Measurements from ENCODE around the gene ZBTB24.
A peak's percentile ranks its signal among the peaks of the same experiment; 100 is the strongest.
"Not testable (repeated sequence)": the region's sequence is repeated elsewhere in the genome, so short reads cannot be mapped to it uniquely, and the experiment has no call there.

ZBTB24 gene

DNA sequence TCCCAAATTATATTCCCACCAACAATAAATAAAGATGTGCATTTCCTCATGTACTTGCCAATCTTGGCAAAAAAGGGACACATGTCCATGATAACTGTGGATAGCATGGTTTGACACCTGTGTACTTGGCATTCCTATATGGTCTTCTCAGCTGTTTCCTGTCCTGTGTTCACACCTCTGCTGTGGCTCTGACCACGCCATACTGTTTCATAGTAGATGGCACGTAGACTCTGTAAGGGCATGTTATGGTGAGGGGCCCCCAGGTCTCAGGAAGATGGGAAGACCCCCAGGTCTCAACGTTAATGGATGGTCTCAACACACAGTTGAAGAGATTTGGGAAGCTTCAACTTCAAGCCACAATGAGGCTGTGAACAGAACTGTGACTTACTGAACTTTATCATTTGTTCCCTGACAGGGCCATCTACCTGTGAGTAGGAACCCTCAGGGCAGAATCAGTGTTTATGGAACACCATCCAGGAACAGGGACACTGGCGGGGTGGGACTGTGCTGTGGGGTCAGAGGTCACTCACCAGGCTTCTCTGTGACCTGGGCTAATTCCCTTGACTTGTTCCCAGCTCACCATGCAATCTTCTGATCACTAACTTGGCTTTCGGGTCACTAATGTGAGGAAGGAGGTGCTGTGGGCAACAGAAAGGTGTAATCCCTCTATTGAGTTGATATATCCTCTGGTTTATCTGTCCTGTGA is 11.8 kb downstream of the ZBTB24 start:
- DNase-seq (ENCODE audit: low read depth): no peak

DNA sequence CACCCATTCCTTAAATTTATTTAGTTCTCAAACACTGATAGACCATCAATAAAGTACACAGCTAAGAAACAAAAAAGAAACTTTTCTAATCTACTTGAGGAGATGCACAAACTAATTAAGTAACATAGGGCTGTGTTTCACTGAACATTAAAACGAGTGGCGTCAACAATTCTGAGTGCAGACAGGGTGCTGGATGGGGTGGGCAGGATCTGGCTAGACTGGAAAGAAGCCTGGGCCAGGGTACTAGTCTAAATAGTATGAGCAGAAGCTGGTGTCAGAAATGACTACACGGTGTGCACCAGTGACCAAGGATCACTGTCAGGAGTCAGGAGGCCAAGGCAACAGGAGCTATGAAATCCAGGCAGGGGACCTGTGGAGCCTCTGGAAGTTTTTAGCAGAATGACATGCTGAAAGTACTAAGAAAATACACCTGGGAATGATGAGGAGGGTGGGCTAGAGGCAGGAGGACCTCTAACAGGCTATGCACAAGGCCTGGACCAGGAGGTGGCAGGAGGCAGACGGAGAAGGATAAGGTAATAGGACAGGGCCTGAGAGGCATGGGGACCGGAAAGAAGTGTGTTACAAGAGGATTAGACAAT is 13.3 kb downstream of the ZBTB24 start:
- no peak for DNase-seq (ENCODE audit: low read depth)

DNA sequence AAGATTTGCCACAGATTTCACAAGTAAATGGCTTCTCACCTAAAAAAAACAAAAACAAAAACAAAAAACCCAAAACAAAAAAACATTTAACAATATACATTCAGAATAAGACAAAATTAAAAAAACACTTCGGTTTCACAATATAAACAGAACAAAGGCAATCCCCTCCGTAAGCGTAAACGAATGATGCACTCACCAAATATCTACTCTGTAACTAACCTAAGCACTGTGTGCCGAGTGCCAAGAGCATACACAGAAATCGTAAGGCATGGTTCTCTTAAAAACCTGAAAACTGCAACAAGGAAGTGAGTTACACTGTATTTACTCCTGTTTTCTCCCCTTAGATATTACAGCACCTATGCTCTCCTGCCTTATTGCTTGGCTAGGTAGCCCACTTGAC is 15.3 kb downstream of the ZBTB24 start:
- no peak for DNase-seq (ENCODE audit: low read depth)

DNA sequence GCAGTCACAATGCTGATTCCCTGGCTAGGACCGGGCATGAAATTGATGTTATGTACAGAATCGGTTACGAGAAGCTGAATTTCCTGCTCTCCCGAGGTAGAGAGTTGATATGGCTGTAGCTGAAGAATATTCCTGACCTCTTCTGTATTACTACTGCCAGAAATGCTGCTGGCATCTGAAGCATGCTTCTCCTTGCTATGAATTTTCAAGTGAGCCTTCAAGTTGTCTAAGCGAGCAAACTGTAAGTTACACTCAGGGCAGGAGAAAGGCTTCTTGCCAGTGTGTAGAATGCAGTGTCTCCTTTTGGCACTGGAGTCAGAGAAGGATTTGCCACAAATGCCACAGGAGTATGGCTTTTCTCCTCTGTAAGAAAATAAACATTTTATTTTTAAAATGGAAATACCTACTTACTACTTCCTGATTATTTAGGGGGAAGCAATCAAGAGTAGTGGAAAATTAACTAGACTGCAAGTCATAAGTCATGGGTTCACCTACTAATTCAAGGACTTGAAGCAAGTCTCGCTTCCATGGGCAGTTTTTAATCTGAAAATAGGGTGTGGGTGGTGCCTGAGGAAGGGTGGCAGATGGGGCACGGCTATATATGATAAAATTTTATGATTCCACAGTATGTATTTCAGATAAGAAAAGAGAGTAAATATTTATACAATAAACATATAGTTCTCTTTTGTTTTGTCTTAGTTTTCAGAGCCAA is 16.7 kb downstream of the ZBTB24 start:
- DNase-seq (ENCODE audit: low read depth): no peak

DNA sequence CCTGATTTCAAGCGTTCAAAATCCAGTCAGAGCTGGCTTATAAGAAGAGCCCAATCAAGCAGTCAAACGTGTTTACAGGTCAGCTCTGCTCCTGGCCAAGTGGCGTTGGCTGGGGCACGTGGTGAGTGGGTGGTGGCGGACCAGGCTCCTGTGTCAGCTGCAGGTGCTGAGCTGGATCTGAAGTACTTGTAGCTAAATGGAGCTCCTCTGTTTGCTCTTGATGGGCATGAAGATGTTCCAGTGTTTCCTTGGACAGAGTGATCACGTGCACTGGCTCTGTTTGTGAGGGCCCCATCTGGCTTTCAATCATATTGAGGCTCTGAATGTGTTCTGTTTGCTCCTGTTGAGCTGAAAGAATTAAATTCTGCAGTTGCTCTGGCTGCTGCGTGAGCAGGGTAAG is 17.2 kb downstream of the ZBTB24 start:
- DNase-seq (ENCODE audit: low read depth): no peak

DNA sequence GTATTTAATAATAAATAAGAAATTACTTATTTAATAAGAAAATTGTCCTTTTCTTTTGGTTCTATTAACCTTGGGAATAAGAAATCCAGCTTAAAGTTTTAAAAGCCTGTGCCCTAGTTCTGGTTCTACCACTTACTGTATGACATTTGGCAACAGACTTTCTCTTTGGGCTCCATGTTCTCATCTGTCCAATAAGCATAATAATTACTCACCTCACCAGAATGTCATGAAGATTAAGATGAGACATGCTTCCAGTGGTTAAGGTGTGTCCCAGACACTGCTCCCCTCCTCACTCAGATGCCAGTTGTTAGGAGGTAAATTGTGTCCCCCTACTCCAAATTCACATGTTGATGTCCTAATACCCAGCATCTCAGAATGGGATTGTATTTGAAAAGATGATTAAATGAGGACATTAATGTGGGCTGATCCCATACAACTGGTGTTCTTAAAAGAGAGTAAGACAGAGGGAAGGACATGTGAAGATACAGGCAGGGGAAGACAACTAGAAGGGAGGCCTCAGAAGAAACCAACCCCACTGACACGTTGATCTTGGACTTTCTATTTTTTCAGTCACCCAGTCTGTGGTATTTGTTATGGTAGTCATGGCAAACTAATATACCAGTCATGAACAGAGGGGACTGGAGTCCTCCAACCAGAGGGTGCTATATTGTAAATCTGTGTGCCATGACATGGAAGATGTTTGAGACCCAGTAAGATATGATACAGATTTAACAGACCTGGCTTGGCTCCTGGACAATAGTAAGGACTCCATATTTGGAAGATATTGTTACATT is 21.1 kb downstream of the ZBTB24 start:
- no peak for DNase-seq (ENCODE audit: low read depth)

DNA sequence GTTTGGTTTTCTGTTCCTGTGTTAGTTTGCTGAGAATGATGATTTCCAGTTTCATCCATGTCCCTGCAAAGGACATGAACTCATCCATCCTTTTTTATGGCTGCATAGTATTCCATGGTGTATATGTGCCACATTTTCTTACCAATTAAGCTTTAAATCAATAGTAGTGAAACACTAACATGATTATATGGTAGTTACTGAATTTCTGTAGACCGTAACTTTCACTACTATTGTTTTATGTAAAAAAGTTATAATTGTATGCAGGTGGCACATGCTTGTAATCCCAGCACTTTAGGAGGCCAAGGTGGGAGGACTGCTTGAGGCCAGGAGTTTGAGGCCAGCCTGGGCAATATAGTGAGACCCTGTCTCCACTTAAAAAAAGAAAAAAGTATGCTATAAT is 21.8 kb downstream of the ZBTB24 start:
- DNase-seq (ENCODE audit: low read depth): not testable (repeated sequence)

DNA sequence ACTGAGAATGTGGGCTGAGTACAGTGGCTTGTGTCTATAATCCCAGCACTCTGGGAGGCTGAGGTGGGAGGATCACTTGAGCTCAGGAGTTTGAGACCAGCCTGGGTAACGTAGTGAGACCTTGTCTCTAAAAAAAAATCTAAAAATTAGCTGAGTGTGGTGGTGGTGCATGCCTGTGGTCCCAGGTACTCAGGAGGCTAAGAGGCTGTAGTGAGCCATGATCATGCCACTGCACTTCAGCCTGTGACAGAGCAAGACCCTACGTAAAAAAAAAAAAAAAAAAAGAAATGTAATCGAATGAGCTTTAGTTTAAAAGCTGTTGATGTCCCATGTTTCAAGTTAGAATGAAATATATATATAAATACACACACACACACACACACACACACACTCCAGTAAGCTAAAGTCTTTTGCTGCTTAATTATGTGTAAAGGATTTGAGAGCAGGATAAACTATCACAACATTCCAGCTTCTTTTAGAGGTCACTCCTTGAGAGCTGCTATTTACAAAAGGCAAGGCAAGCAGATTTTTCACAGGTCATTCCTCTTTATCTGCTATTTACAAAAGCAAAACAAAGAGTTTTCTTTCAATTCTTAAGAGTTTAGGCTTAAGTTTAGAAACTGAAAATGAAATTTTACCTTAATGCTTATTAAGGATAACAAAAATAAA is 22.7 kb downstream of the ZBTB24 start:
- DNase-seq (ENCODE audit: low read depth): no peak

DNA sequence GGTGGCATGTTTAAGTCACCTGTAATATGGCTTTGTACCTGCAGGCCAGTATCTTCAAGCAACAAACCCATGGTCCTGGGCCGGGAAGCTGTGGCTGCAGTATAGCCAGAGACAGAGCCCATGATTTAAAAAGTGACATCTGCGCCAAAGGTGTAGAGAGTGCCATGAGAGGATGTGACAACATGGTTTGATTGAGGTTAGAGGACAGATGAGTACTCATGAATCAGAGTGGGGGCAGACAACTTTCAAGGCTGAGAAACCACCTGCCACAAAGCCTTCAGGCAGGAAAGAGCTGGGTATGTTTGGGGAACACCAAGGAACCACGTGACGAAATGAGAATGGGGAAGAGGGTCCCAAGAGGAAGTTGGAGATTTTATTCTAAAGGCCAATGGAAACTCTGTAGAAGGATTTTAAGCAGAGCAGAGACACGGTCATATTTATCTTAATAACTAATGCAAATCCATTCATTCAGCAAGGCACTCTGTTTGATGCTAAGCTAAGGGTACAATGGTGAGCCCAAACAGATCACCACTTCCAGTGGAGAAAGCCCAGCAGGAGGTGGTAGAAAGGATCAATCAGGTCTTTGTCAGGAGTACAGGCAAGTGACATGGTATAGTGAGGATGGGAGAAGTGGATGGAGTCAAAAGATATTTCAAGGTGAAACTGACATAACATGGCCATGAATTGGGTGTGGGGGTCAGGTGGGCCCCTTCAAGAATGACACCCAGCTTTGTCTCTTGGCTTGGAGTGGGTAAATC is 24.1 kb downstream of the ZBTB24 start:
- no peak for DNase-seq (ENCODE audit: low read depth)

DNA sequence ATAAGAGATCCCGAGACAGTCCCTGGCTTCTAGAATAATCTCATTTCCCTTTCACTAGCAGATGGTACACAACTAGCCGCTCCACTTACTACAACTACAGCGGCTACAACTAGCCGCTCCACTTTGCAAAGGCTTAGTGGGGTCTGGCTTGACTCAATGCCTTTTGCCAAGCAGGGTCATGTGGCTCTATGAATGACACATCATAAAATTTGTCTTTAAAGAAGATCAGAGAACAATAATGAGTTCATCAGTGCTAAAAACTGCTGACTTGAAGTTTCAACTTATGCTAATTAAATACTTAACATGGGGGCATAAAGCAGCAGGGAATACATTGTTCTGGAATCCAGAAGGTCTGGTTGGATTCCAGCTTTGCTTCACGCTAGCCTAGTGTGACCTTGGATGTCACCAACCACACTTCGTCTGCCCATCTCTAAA is 25.4 kb downstream of the ZBTB24 start:
- no peak for DNase-seq (ENCODE audit: low read depth)

DNA sequence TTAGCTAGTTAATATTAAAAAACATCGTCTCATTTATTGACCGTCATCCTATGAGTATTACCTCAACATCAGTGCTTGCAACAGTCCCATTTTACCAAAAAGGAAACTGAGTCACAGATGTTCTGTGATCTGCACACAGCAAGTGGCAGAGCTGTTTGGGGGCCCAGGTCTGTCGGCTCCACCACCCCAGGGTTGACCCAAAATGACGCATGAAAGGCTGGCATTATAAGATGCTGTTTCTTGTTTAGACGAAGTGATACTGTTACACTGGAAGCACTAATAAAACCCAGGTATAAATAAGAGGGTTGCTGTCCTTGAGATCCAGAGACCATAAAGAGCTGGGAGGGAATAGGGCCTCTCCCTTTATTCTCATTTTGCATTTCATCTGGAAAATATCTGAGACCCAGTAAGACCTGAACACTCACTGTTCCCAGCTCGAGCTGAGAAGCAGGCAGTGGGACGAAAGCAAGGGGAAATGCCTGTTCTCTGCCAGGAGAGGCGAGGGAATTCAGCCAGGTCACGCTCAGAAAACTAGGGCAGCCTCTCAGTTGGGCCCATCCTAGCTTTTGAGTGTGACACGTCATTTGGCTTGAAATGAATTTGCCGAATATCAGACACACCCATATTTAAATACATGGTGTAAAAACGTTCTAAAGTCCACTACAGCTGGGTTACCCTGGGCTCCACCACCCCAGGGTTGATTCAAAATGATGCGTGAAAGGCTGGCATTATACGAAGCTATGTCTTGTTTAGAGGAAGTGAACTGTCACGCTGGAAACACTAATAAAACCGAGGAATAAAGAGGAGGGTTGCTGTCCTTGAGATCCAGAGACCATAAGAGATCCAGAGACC is 26.1 kb downstream of the ZBTB24 start:
- DNase-seq (ENCODE audit: low read depth): no peak

DNA sequence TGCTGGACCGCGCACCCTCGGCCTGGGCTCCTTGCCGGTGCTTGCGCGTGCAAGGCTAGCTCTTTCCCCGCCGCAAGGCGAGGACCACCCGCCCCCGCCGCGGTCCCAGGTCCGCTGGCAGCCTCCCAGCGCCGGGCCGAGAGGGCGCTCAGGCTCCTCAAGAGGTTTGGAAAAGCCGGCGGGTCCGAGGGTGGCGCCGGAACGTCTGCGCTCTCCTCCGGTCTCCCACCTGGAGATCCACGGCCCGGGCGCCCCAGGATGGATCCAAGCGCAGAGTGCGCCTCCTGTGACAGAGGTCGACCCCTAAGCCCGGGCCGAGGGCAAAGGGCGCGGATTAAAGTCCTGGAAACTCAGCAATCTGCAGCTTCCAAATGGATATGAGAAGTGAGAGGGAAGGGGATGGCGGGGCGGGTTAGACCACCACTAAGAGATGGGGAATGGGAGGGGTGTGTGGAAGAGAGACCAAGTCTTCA is 26.9 kb downstream of the ZBTB24 start:
- DNase-seq (ENCODE audit: low read depth): no peak

DNA sequence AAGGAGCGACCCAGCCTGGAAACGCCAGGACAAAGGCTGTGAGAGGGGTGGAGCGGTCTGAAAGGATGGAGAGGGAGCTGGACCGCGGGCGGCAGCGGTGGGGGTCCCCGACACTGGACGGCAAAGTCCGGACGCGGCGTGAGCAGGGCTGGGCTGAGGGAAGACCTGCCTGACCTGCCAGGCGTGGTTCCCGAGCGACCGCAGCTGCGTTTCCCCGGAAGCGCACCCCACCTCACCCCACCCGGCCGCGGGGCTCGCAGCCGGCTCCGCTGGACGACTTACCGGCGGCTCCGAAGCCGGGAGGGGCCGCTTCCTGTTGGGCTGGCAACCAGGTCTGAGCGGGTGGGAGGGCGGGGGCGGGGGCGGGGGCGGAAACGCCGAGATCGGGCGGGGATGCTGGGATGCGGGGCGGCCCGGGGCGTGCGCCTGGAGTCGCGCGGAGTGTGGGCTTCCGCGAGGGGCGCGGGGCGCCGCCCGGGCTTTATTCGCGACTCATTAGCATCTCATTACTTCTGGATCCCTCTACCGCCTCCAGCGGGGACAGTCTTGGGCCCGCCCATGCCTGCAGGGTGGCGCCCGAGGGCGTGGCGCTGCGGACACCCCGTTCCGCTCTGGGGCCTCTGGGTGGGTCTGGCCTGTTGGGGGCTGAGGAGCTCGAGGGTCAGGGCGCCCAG is 27.4 kb downstream of the ZBTB24 start, which contains the start of gene MICAL1:
TSS of gene MICAL1 (minus strand) at position 336 of the 674 bp plus-strand sequence. CDS start 1,576 bp downstream, outside the sequence.
- peak; percentile 73 for DNase-seq (ENCODE audit: low read depth)

DNA sequence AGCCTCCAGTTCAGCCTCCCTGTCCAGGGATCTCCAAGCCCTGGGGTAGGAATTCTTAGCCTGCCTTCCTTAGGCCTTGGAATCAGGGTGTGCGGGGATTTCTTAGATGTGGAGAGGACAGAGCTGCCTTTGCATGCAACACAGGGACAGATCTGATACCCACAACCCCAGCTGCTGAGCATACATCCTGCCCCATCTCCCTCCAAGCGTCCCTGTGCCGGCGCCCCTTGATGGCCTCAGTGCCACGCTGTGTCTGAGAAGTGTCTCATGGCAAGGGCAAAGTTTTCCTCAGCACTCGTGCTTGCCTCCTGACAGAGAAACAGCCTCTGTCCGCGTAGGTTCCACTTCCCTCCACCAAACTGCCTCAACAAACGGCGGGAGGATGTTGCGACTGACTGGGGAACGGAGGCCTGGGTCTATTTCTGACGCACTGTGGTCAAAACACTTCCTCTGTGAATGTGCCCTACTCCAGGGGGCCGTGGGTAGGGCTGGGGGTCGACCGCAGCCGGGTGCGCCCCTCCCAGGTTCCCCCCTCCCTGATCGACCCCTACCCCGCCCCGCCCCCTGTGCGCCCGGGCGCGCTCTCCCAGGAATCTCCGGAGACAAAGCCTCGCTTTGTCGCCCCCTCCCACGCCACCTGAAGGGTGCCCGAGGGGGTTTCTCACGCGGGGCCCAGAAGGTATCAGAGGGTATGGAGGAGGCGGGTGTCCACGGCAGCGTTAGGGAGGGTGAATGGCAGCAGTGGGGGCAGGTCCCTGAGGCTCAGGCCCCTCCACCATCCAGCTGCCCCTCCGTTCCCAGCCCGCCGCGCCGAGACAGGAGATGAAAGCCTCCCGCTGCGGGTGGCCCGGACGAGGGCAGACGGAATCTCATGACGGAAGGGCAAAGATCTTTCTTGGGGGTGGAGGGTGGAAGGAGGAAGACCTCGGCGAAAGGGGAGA is 28.3 kb downstream of the ZBTB24 start:
- DNase-seq (ENCODE audit: low read depth): peak; percentile 63

DNA sequence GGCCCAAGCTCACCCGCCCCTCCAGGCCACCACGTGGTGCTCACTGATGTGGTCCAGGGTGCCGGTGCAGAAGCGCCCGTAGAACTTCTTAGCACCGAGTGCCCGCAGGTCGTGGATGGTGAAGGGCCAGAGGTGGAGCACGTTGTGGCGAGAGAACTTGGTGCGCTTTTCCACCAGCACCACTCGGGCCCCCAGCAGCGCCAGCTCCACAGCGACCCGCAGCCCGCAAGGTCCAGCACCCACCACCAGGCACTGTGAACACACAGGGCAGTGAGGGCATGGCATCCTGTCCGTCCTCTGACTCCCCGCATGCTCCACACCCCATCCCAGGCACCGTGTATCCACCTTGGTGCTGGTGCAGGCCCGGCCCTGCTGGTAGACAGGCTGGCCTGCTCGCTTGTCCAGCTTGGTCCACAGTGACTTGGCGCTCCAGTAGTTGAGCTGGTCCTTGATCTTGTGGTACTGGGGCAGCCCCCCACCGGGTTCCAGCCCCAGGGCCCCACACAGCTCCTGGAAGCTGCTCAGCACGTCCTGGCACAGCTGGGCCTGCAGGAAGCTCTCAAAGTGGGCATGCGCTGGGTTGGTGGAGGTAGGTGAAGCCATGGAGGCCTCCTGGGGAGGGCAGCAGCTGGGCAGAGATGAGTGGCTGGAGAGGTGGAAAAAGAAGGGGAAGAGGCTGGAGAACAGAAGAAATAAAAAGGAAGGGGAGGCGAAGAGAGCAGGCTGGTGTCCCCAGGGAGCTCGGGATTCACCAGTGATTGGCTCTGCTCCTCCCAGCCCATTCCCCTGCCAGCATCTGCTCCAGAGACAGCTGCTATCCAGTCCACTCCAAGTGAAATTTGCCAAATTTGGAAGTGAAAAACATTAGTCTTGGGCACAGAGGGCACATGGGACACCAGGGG is 29.2 kb downstream of the ZBTB24 start:
- DNase-seq (ENCODE audit: low read depth): no peak

DNA sequence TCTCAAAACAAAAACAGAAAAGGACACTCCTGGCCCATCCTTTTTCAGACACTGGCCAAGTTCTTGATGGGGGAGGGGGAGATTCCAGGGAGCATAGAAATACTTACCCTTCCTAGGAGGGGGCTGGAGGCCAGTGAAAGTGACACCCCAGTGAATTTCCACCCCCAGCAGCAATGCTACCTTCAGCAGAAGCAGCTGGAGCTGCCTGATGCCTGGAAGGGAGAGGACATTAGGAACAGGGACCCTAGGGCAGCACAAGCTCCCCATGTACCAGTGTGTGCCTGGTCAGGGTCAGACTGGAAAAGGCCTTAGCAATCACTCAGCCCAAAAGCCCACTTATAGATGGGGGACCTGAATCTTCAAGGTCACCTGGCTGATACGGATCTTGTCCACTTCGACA is 29.9 kb downstream of the ZBTB24 start:
- no peak for DNase-seq (ENCODE audit: low read depth)

DNA sequence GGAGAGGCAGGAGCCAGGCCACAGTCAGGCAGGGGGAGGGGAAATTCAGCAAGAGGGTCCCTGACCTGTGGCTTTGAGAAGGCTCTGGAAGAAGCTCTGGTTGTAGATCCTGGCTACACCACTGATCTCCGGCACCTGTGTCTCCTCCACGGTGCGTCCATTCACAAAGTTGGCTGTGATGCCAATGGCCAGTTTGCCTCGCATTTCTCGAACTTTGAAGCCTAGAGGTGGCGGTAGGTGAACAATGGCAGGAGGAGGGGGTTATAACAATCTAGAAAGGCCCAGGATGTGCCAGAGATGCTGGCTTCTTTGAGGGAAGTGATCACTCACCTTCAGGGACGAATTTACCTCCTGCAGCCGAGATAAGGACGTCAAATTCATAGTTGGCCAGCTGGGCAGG is 30.8 kb downstream of the ZBTB24 start:
- DNase-seq (ENCODE audit: low read depth): no peak
